Esophagus squamous epithelium (tissue), 4 donors: ENCODE measurements around the gene ZNF136.
A peak's percentile ranks its signal among the peaks of the same experiment; 100 is the strongest.

Source experiments
- CTCF ChIP-seq, 6 experiments: fragments of 450-650 bp in 4 of 6; fragments of 200-600 bp in 2 of 6; sonication (generic) in 2 of 6; IDR thresholded peaks; one replicate each; pipeline ENCODE4 v1.5.1; 2016 to 2019; ENCODE audit warnings: antibody characterized with exemption in 6 of 6, mild to moderate bottlenecking in 4 of 6, moderate library complexity in 4 of 6
- POLR2A ChIP-seq, 4 donors: fragments of 450-650 bp; IDR thresholded peaks; one replicate each; pipeline ENCODE4 v1.6.1; 2017; ENCODE audit warnings: antibody characterized with exemption in 4 of 4, mild to moderate bottlenecking in 4 of 4, moderate library complexity in 3 of 4

DNA sequence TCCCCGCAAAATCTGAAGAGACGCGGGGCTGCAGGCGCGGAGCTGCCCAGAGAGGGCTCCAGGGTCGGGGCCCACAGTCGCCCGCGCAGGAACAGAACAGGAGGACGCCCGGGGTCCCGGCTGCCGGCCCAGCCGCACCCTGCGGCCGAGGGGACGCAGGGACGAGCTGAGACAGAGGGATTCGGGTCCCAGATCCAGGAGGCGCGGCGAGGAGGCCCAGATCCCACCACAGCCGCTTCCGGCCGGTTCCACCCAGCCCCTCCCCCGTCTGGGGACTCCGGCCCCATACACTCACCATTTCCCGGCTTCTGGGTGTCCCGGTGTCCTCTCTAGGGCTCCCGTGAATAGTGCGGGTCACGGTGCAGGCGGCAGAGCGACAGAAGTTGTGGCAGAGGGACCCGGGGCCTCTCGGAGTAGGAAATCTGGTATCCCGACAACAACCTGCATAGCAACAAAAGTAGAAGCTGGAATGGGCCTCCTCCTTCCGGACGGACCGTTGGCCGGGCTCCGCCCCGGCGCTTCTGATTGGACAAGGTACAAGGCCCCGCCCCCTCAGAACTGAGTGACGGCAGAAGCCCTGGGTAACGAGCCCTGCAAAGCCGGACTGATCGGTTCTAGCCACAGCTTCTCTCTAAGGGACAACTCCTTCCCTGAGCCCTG, 22.9 kb upstream of the ZNF136 start, which contains the start of gene ZNF20:
- TF ChIP-seq CTCF (IDR thresholded peaks at IDR 0.05) (no peak), POLR2A (IDR thresholded peaks at IDR 0.05) (peak in 1 of 4 donors; percentile 9)
